Osteocyte (in vitro differentiated cells): ENCODE measurements around the gene DOHH. TPM values are rescaled to one million over a fixed set of nuclear protein-coding genes. Genes with fewer than 3 reads are reported as not detected.
A peak's percentile ranks its signal among the peaks of the same experiment; 100 is the strongest.

Experiments used
- DNase-seq: peaks from one replicate; pipeline ENCODE4 v3.0.0; 2021; ENCODE audit warnings: mixed read lengths; ENCODE audit not compliant: unreplicated experiment; ENCODE audit errors: extremely low spot score
- H3K27ac Mint-ChIP-seq: one replicate; pipeline ENCODE4 v1.8.0; 2021; ENCODE audit warnings: mild to moderate bottlenecking, mixed read lengths; ENCODE audit not compliant: unreplicated experiment
- H3K27me3 Mint-ChIP-seq: one replicate; pipeline ENCODE4 v1.8.0; 2021; ENCODE audit warnings: mixed read lengths; ENCODE audit not compliant: unreplicated experiment
- H3K36me3 Mint-ChIP-seq: one replicate; pipeline ENCODE4 v1.8.0; 2021; ENCODE audit warnings: mixed read lengths; ENCODE audit not compliant: unreplicated experiment
- H3K4me1 Mint-ChIP-seq: one replicate; pipeline ENCODE4 v1.8.0; 2021; ENCODE audit warnings: mixed read lengths; ENCODE audit not compliant: unreplicated experiment
- H3K4me3 Mint-ChIP-seq: one replicate; pipeline ENCODE4 v1.8.0; 2021; ENCODE audit warnings: mild to moderate bottlenecking, moderate library complexity, mixed read lengths; ENCODE audit not compliant: unreplicated experiment
- H3K9me3 Mint-ChIP-seq: one replicate; pipeline ENCODE4 v1.8.0; 2021; ENCODE audit warnings: mixed read lengths; ENCODE audit not compliant: unreplicated experiment
- total RNA-seq: library from RNA; stranded (reverse); gene quantifications from 2 replicates; pipeline ENCODE4 v1.2.1, GENCODE V29; 2021
- TF ChIP-seq, protein P1 (sequence below): fragments of 200-600 bp; sonication (generic); IDR thresholded peaks from 2 replicates; pipeline ENCODE4 v1.5.0; 2021; ENCODE audit warnings: antibody characterized with exemption, mild to moderate bottlenecking, moderate library complexity

The DOHH gene
- total RNA-seq, 1 donor from 2014 or later: 10.8 TPM

GRCh38 chr19:3546119-3546518, 45.6 kb upstream of the DOHH start:
- H3K27ac Mint-ChIP-seq: no peak overlapping the region
- H3K36me3 Mint-ChIP-seq: peaks cover 4% of the 10 kb centered on the region
- TF ChIP-seq, protein P1, sequence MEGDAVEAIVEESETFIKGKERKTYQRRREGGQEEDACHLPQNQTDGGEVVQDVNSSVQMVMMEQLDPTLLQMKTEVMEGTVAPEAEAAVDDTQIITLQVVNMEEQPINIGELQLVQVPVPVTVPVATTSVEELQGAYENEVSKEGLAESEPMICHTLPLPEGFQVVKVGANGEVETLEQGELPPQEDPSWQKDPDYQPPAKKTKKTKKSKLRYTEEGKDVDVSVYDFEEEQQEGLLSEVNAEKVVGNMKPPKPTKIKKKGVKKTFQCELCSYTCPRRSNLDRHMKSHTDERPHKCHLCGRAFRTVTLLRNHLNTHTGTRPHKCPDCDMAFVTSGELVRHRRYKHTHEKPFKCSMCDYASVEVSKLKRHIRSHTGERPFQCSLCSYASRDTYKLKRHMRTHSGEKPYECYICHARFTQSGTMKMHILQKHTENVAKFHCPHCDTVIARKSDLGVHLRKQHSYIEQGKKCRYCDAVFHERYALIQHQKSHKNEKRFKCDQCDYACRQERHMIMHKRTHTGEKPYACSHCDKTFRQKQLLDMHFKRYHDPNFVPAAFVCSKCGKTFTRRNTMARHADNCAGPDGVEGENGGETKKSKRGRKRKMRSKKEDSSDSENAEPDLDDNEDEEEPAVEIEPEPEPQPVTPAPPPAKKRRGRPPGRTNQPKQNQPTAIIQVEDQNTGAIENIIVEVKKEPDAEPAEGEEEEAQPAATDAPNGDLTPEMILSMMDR: no peak
- H3K4me3 Mint-ChIP-seq: no peak overlapping the region
- no peaks in the 10 kb centered on the region for H3K27me3 Mint-ChIP-seq
- H3K4me1 Mint-ChIP-seq: peaks cover 9% of the 10 kb centered on the region
- H3K9me3 Mint-ChIP-seq: no peaks in the 10 kb centered on the region
- DNase-seq: no peak

DNA sequence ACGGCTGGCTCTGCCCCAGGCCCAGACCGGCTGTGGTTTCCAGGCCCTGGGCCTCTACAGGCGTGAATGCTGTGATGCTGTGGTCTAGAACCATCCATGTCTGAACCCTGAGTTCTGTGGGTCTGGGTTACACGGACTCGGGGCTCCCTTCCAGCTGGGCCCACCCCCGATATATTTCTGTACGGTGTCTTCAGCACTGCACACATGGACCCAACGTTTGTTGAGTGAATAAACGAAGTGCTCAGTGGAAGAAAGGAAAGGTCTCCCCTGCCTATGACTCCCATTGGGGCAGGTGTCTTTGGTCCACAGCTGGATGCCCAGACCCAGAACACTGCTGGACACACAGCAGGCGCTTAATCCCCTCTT, 45.2 kb upstream of the DOHH start:
- Mint-ChIP-seq H3K36me3 (peaks cover 4% of the 10 kb centered on the region), H3K4me3 (no peak overlapping the region), H3K27me3 (no peaks in the 10 kb centered on the region), H3K27ac (no peak overlapping the region), H3K9me3 (no peaks in the 10 kb centered on the region), H3K4me1 (peaks cover 9% of the 10 kb centered on the region)
- DNase-seq: no peak
- TF ChIP-seq, protein P1: no peak

- Mint-ChIP-seq H3K9me3 (no peaks in the 10 kb centered on the region), H3K4me1 (peaks cover 9% of the 10 kb centered on the region), H3K4me3 (no peak overlapping the region), H3K27me3 (no peaks in the 10 kb centered on the region), H3K36me3 (peaks cover 4% of the 10 kb centered on the region), H3K27ac (peak overlapping the region; percentile 27)
- peak; percentile 94 for DNase-seq
- TF ChIP-seq, protein P1: peak; percentile 90
These were observed 44.5 kb upstream of the DOHH start for GRCh38 chr19:3544742-3545668.

- Mint-ChIP-seq H3K27me3 (no peaks in the 10 kb centered on the region), H3K4me3 (no peak overlapping the region), H3K9me3 (no peaks in the 10 kb centered on the region), H3K4me1 (peaks cover 14% of the 10 kb centered on the region), H3K27ac (no peak overlapping the region), H3K36me3 (peaks cover 11% of the 10 kb centered on the region)
- TF ChIP-seq, protein P1: no peak
- no peak for DNase-seq
These were observed 43.5 kb upstream of the DOHH start for GRCh38 chr19:3544058-3544376.

- TF ChIP-seq, protein P1: no peak
- Mint-ChIP-seq H3K27me3 (no peaks in the 10 kb centered on the region), H3K36me3 (peaks cover 11% of the 10 kb centered on the region), H3K9me3 (no peaks in the 10 kb centered on the region), H3K4me3 (no peak overlapping the region), H3K27ac (no peak overlapping the region), H3K4me1 (peaks cover 9% of the 10 kb centered on the region)
- DNase-seq: peak; percentile 84
These were observed 42.9 kb upstream of the DOHH start for GRCh38 chr19:3543150-3544057.
